ENCODE results near the gene COL4A3. TPM values are rescaled to one million over a fixed set of nuclear protein-coding genes. Genes with fewer than 3 reads are reported as not detected.
"Not testable (repeated sequence)": the region's sequence is repeated elsewhere in the genome, so short reads cannot be mapped to it uniquely, and the experiment has no call there.

Gene COL4A3
- total RNA-seq, 2 experiments from 2014 or later, result not detected

GRCh38 chr2:227194219-227194618 is 29.8 kb downstream of the COL4A3 start:
- Mint-ChIP-seq H3K9me3 (no peaks in the 10 kb centered on the region), H3K27me3 (ENCODE audit: low read depth) (peaks cover 13% of the 10 kb centered on the region), H3K27ac (no peak overlapping the region), H3K4me3 (no peak overlapping the region), H3K4me1 (ENCODE audit: low read depth) (no peaks in the 10 kb centered on the region), H3K36me3 (ENCODE audit: low read depth) (no peaks in the 10 kb centered on the region)
- intact Hi-C loops (cut with micrococcal nuclease), result no loop called here
- CTCF ChIA-PET, result no interaction called here
- DNase-seq, result no peak

- CTCF ChIA-PET, result no interaction called here
- H3K36me3 Mint-ChIP-seq (ENCODE audit: low read depth), result no peaks in the 10 kb centered on the region
- H3K4me1 Mint-ChIP-seq (ENCODE audit: low read depth), result no peaks in the 10 kb centered on the region
- H3K27me3 Mint-ChIP-seq (ENCODE audit: low read depth), result peaks cover 6% of the 10 kb centered on the region
- DNase-seq, result no peak
- intact Hi-C loops (cut with micrococcal nuclease), result no loop called here
- no peak overlapping the region for H3K27ac Mint-ChIP-seq
- H3K4me3 Mint-ChIP-seq, result no peak overlapping the region
- no peaks in the 10 kb centered on the region for H3K9me3 Mint-ChIP-seq
Measured at GRCh38 chr2:227198866-227199265, 34.4 kb downstream of the COL4A3 start.

- CTCF ChIA-PET, result no interaction called here
- DNase-seq, result no peak
- Mint-ChIP-seq H3K4me1 (ENCODE audit: low read depth) (no peaks in the 10 kb centered on the region), H3K4me3 (no peak overlapping the region), H3K9me3 (no peaks in the 10 kb centered on the region), H3K27me3 (ENCODE audit: low read depth) (peaks cover 13% of the 10 kb centered on the region), H3K36me3 (ENCODE audit: low read depth) (no peaks in the 10 kb centered on the region), H3K27ac (no peak overlapping the region)
- intact Hi-C loops (cut with micrococcal nuclease), result no loop called here
Measured at GRCh38 chr2:227201771-227202170, 37.3 kb downstream of the COL4A3 start.

- H3K9me3 Mint-ChIP-seq, result no peaks in the 10 kb centered on the region
- no peaks in the 10 kb centered on the region for H3K4me1 Mint-ChIP-seq (ENCODE audit: low read depth)
- intact Hi-C loops (cut with micrococcal nuclease), result no loop called here
- CTCF ChIA-PET, result interaction anchor here (1.2 kb wide), 1 partner anchor 19 kb away, joined by 3 read pairs; no protein-coding TSS in a partner anchor
- H3K36me3 Mint-ChIP-seq (ENCODE audit: low read depth), result no peaks in the 10 kb centered on the region
- H3K27ac Mint-ChIP-seq, result no peak overlapping the region
- no peak overlapping the region for H3K4me3 Mint-ChIP-seq
- H3K27me3 Mint-ChIP-seq (ENCODE audit: low read depth), result peaks cover 16% of the 10 kb centered on the region
- DNase-seq, result no peak
Measured at GRCh38 chr2:227204452-227204851, 40.0 kb downstream of the COL4A3 start.

GRCh38 chr2:227205701-227206100 is 41.3 kb downstream of the COL4A3 start:
- CTCF ChIA-PET, result interaction anchor here (0.6 kb wide), 1 partner anchor 418 kb away, joined by 3 read pairs; no protein-coding TSS in a partner anchor
- intact Hi-C loops (cut with micrococcal nuclease), result no loop called here
- Mint-ChIP-seq H3K36me3 (ENCODE audit: low read depth) (no peaks in the 10 kb centered on the region), H3K27ac (no peak overlapping the region), H3K9me3 (no peaks in the 10 kb centered on the region), H3K4me1 (ENCODE audit: low read depth) (no peaks in the 10 kb centered on the region), H3K4me3 (no peak overlapping the region), H3K27me3 (ENCODE audit: low read depth) (peaks cover 15% of the 10 kb centered on the region)
- no peak for DNase-seq

- Mint-ChIP-seq H3K27ac (no peak overlapping the region), H3K4me3 (no peak overlapping the region), H3K27me3 (ENCODE audit: low read depth) (peaks cover 15% of the 10 kb centered on the region), H3K36me3 (ENCODE audit: low read depth) (no peaks in the 10 kb centered on the region), H3K9me3 (no peaks in the 10 kb centered on the region), H3K4me1 (ENCODE audit: low read depth) (no peaks in the 10 kb centered on the region)
- no peak for DNase-seq
- intact Hi-C loops (cut with micrococcal nuclease), result no loop called here
- CTCF ChIA-PET, result no interaction called here
Measured at GRCh38 chr2:227206406-227206805, 42.0 kb downstream of the COL4A3 start.

- CTCF ChIA-PET, result no interaction called here
- Mint-ChIP-seq H3K36me3 (ENCODE audit: low read depth) (no peaks in the 10 kb centered on the region), H3K4me3 (no peak overlapping the region), H3K9me3 (no peaks in the 10 kb centered on the region), H3K4me1 (ENCODE audit: low read depth) (no peaks in the 10 kb centered on the region), H3K27ac (no peak overlapping the region), H3K27me3 (ENCODE audit: low read depth) (peaks cover 15% of the 10 kb centered on the region)
- intact Hi-C loops (cut with micrococcal nuclease), result no loop called here
- DNase-seq, result no peak
Measured at GRCh38 chr2:227207573-227207972, 43.1 kb downstream of the COL4A3 start.

- Mint-ChIP-seq H3K4me3 (no peak overlapping the region), H3K36me3 (ENCODE audit: low read depth) (no peaks in the 10 kb centered on the region), H3K4me1 (ENCODE audit: low read depth) (no peaks in the 10 kb centered on the region), H3K27ac (no peak overlapping the region), H3K9me3 (peaks cover 2% of the 10 kb centered on the region), H3K27me3 (ENCODE audit: low read depth) (peaks cover 3% of the 10 kb centered on the region)
- DNase-seq, result no peak
- intact Hi-C loops (cut with micrococcal nuclease), result no loop called here
- CTCF ChIA-PET, result no interaction called here
Measured at GRCh38 chr2:227214622-227215041, 50.2 kb downstream of the COL4A3 start.

- Mint-ChIP-seq H3K9me3 (peaks cover 2% of the 10 kb centered on the region), H3K4me3 (no peak overlapping the region), H3K27ac (no peak overlapping the region), H3K27me3 (ENCODE audit: low read depth) (no peaks in the 10 kb centered on the region), H3K36me3 (ENCODE audit: low read depth) (no peaks in the 10 kb centered on the region), H3K4me1 (ENCODE audit: low read depth) (no peaks in the 10 kb centered on the region)
- DNase-seq, result no peak
- intact Hi-C loops (cut with micrococcal nuclease), result no loop called here
- CTCF ChIA-PET, result interaction anchor here (1.3 kb wide), 1 partner anchor 19 kb away, joined by 4 read pairs; no protein-coding TSS in a partner anchor
Measured at GRCh38 chr2:227219312-227220105, 55.1 kb downstream of the COL4A3 start.

- H3K9me3 Mint-ChIP-seq, result peaks cover 2% of the 10 kb centered on the region
- no peaks in the 10 kb centered on the region for H3K36me3 Mint-ChIP-seq (ENCODE audit: low read depth)
- no peak overlapping the region for H3K4me3 Mint-ChIP-seq
- CTCF ChIA-PET, result no interaction called here
- H3K27ac Mint-ChIP-seq, result no peak overlapping the region
- peaks cover 3% of the 10 kb centered on the region for H3K27me3 Mint-ChIP-seq (ENCODE audit: low read depth)
- intact Hi-C loops (cut with micrococcal nuclease), result no loop called here
- no peak for DNase-seq
- no peaks in the 10 kb centered on the region for H3K4me1 Mint-ChIP-seq (ENCODE audit: low read depth)
Measured at GRCh38 chr2:227221120-227221519, 56.7 kb downstream of the COL4A3 start.

GRCh38 chr2:227222292-227222691 is 57.9 kb downstream of the COL4A3 start:
- no peak overlapping the region for H3K4me3 Mint-ChIP-seq
- no peaks in the 10 kb centered on the region for H3K4me1 Mint-ChIP-seq (ENCODE audit: low read depth)
- H3K27ac Mint-ChIP-seq, result no peak overlapping the region
- no peaks in the 10 kb centered on the region for H3K9me3 Mint-ChIP-seq
- intact Hi-C loops (cut with micrococcal nuclease), result no loop called here
- H3K27me3 Mint-ChIP-seq (ENCODE audit: low read depth), result peaks cover 3% of the 10 kb centered on the region
- no peaks in the 10 kb centered on the region for H3K36me3 Mint-ChIP-seq (ENCODE audit: low read depth)
- CTCF ChIA-PET, result interaction anchor here (1.2 kb wide), 1 partner anchor 15 kb away, joined by 4 read pairs; no protein-coding TSS in a partner anchor
- DNase-seq, result no peak

GRCh38 chr2:227225641-227226040 is 61.2 kb downstream of the COL4A3 start:
- intact Hi-C loops (cut with micrococcal nuclease), result not testable (repeated sequence)

GRCh38 chr2:227228061-227228667 is 63.7 kb downstream of the COL4A3 start:
- Mint-ChIP-seq H3K27ac (no peak overlapping the region), H3K4me3 (no peak overlapping the region), H3K4me1 (ENCODE audit: low read depth) (no peaks in the 10 kb centered on the region), H3K9me3 (peaks cover 4% of the 10 kb centered on the region), H3K27me3 (ENCODE audit: low read depth) (peaks cover 11% of the 10 kb centered on the region), H3K36me3 (ENCODE audit: low read depth) (no peaks in the 10 kb centered on the region)
- no peak for DNase-seq
- intact Hi-C loops (cut with micrococcal nuclease), result no loop called here
- CTCF ChIA-PET, result no interaction called here

More at GRCh38 chr2:227225641-227226040, 61.2 kb downstream of the COL4A3 start:
- DNase-seq; H3K36me3 Mint-ChIP-seq (ENCODE audit: low read depth); H3K4me3 Mint-ChIP-seq; H3K4me1 Mint-ChIP-seq (ENCODE audit: low read depth); H3K27ac Mint-ChIP-seq; H3K9me3 Mint-ChIP-seq: not testable (repeated sequence)
- peaks cover 11% of the 10 kb centered on the region for H3K27me3 Mint-ChIP-seq (ENCODE audit: low read depth)
- CTCF ChIA-PET, result interaction anchor here (1.8 kb wide), 1 partner anchor 13 kb away, joined by 7 read pairs; no protein-coding TSS in a partner anchor

All from activated naive CD4-positive, alpha-beta T cell treated with anti-CD3 and anti-CD28 coated beads for 36 hours (primary cell).